Tibial nerve (tissue), 4 donors: ENCODE measurements around the gene BTBD8. TPM values are rescaled to one million over a fixed set of nuclear protein-coding genes. Genes with fewer than 3 reads are reported as not detected.

Experiments
- DNase-seq, 2 donors: peaks; one replicate each; pipeline ENCODE4 v3.0.0-alpha.2; 2019; ENCODE audit warnings: low spot score in 2 of 2
- H3K27ac ChIP-seq, 4 donors: fragments of 200-600 bp; sonication (generic) in 3 of 4; one replicate each; pipeline ENCODE4 v1.5.1; 2017 to 2019; ENCODE audit warnings: mild to moderate bottlenecking in 1 of 4
- H3K27me3 ChIP-seq, 2 donors: fragments of 200-600 bp; sonication (generic) in 1 of 2; one replicate each; pipeline versions ENCODE4 v1.5.1 to v1.6.0; 2017 to 2019
- H3K36me3 ChIP-seq, 3 donors: fragments of 200-600 bp; sonication (generic); one replicate each; pipeline ENCODE4 v1.5.1; 2018 to 2019
- H3K4me1 ChIP-seq, 4 donors: fragments of 200-600 bp; sonication (generic) in 3 of 4; one replicate each; pipeline ENCODE4 v1.5.1; 2017 to 2019
- H3K4me3 ChIP-seq, 4 donors: fragments of 200-600 bp; sonication (generic) in 3 of 4; one replicate each; pipeline ENCODE4 v1.5.1; 2017 to 2019; ENCODE audit warnings: mild to moderate bottlenecking in 1 of 4, moderate library complexity in 1 of 4
- H3K9me3 ChIP-seq, 4 donors: fragments of 200-600 bp; sonication (generic) in 3 of 4; one replicate each; pipeline ENCODE4 v1.5.1; 2017 to 2019
- EP300 ChIP-seq, 2 donors: sonication (generic); formaldehyde crosslinking; IDR thresholded peaks; one replicate each; pipeline ENCODE4 v1.6.1; 2017; ENCODE audit warnings: antibody characterized with exemption in 2 of 2, mild to moderate bottlenecking in 1 of 2
- POLR2A ChIP-seq, 2 donors: fragments of 450-650 bp; IDR thresholded peaks; one replicate each; pipeline ENCODE4 v1.6.1; 2017; ENCODE audit warnings: antibody characterized with exemption in 2 of 2, mild to moderate bottlenecking in 2 of 2, moderate library complexity in 2 of 2
- WGBS, 2 donors: methylation state at CpG; one replicate each; pipeline ENCODE4 v1.1.5; 2018; 5-methylcytosine and 5-hydroxymethylcytosine counted together
- total RNA-seq, 4 donors: library from RNA; depleted of rRNA; stranded (reverse); fragments of >200 nt; gene quantifications; one replicate each; pipeline ENCODE4 v1.1.0, GENCODE V29; 2016
- TF ChIP-seq, protein P1 (sequence below), 5 experiments: fragments of 200-600 bp in 3 of 5; fragments of 450-650 bp in 2 of 5; sonication (generic) in 3 of 5; IDR thresholded peaks; one replicate each; pipeline ENCODE4 v1.5.1; 2016 to 2019; ENCODE audit warnings: antibody characterized with exemption in 5 of 5, mild to moderate bottlenecking in 3 of 5, moderate library complexity in 2 of 5

Gene BTBD8
- total RNA-seq, 4 donors from 2014 or later = 7.8 to 19.0 (median 14.4) TPM

GRCh38 chr1:92169214-92170005 is 89.3 kb downstream of the BTBD8 start:
- Histone ChIP-seq H3K36me3 (peaks cover 0 to 53% (median 0%) of the 10 kb centered on the region in 3 donors), H3K4me1 (no peaks in the 10 kb centered on the region), H3K27me3 (no peaks in the 10 kb centered on the region), H3K4me3 (no peak overlapping the region), H3K27ac (no peak overlapping the region), H3K9me3 (no peaks in the 10 kb centered on the region)
- WGBS, 2 donors = 93 to 97% methylated on average over 2 of the region's 2 CpGs
- no peak for TF ChIP-seq EP300 (IDR thresholded peaks at IDR 0.05)
- TF ChIP-seq, protein P1, sequence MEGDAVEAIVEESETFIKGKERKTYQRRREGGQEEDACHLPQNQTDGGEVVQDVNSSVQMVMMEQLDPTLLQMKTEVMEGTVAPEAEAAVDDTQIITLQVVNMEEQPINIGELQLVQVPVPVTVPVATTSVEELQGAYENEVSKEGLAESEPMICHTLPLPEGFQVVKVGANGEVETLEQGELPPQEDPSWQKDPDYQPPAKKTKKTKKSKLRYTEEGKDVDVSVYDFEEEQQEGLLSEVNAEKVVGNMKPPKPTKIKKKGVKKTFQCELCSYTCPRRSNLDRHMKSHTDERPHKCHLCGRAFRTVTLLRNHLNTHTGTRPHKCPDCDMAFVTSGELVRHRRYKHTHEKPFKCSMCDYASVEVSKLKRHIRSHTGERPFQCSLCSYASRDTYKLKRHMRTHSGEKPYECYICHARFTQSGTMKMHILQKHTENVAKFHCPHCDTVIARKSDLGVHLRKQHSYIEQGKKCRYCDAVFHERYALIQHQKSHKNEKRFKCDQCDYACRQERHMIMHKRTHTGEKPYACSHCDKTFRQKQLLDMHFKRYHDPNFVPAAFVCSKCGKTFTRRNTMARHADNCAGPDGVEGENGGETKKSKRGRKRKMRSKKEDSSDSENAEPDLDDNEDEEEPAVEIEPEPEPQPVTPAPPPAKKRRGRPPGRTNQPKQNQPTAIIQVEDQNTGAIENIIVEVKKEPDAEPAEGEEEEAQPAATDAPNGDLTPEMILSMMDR (IDR thresholded peaks at IDR 0.05) = no peak
- TF ChIP-seq POLR2A (IDR thresholded peaks at IDR 0.05) = no peak
- no peak for DNase-seq

GRCh38 chr1:92184632-92185031 is 104.5 kb downstream of the BTBD8 start:
- 77 to 88% methylated on average over 1 of the region's 1 CpG for WGBS, 2 donors
- DNase-seq = no peak

GRCh38 chr1:92186081-92186480 is 105.9 kb downstream of the BTBD8 start:
- 94% methylated on average over 1 of the region's 1 CpG for WGBS, 2 donors
- Histone ChIP-seq H3K27me3 (no peaks in the 10 kb centered on the region), H3K4me3 (no peak overlapping the region), H3K4me1 (no peaks in the 10 kb centered on the region), H3K36me3 (peaks cover 0 to 16% (median 0%) of the 10 kb centered on the region in 3 donors), H3K27ac (no peak overlapping the region), H3K9me3 (no peaks in the 10 kb centered on the region)
- DNase-seq = no peak
- TF ChIP-seq POLR2A (IDR thresholded peaks at IDR 0.05) (no peak), EP300 (IDR thresholded peaks at IDR 0.05) (no peak)
- TF ChIP-seq, protein P1 (IDR thresholded peaks at IDR 0.05) = no peak

More at GRCh38 chr1:92184632-92185031, 104.5 kb downstream of the BTBD8 start:
- Histone ChIP-seq H3K9me3 (no peaks in the 10 kb centered on the region), H3K36me3 (peaks cover 0 to 28% (median 0%) of the 10 kb centered on the region in 3 donors), H3K4me1 (no peaks in the 10 kb centered on the region), H3K27me3 (no peaks in the 10 kb centered on the region), H3K27ac (no peak overlapping the region), H3K4me3 (no peak overlapping the region)
- TF ChIP-seq, protein P1 (IDR thresholded peaks at IDR 0.05) = no peak
- TF ChIP-seq POLR2A (IDR thresholded peaks at IDR 0.05) = no peak
- TF ChIP-seq EP300 (IDR thresholded peaks at IDR 0.05) = no peak

GRCh38 chr1:92188436-92189255 is 108.5 kb downstream of the BTBD8 start:
- WGBS, 2 donors = 79 to 81% methylated on average over 7 of the region's 7 CpGs
- no peak for DNase-seq
- H3K27ac ChIP-seq = no peak overlapping the region
- H3K4me1 ChIP-seq = no peaks in the 10 kb centered on the region
- TF ChIP-seq POLR2A (IDR thresholded peaks at IDR 0.05) = no peak
- TF ChIP-seq, protein P1 (IDR thresholded peaks at IDR 0.05) = no peak
- no peak for TF ChIP-seq EP300 (IDR thresholded peaks at IDR 0.05)
- H3K9me3 ChIP-seq = no peaks in the 10 kb centered on the region
- H3K27me3 ChIP-seq = no peaks in the 10 kb centered on the region
- peaks cover 0 to 7% (median 0%) of the 10 kb centered on the region in 3 donors for H3K36me3 ChIP-seq
- H3K4me3 ChIP-seq = no peak overlapping the region

DNA sequence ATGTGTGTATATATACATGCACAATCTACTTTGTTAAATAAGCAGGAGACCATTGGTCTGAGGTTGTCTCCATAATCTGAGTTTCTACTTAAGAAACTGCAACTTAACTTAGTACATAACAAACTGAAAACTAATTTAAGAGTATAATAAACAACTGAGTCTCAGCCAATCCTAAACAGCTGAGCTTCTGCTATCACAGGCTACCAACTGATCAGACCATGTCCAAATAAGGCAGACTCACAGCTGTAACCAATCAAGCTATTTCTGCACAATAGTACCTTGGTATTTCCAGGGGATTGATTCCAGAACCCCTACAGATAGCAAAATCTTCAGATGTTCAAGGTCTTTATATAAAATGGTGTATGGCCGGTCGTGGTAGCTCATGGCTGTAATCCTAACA is 111.6 kb downstream of the BTBD8 start:
- Histone ChIP-seq H3K27ac (no peak overlapping the region), H3K36me3 (no peaks in the 10 kb centered on the region), H3K27me3 (no peaks in the 10 kb centered on the region), H3K9me3 (peaks cover 0 to 5% (median 0%) of the 10 kb centered on the region in 4 donors), H3K4me3 (no peak overlapping the region), H3K4me1 (no peaks in the 10 kb centered on the region)
- no peak for TF ChIP-seq POLR2A (IDR thresholded peaks at IDR 0.05)
- TF ChIP-seq EP300 (IDR thresholded peaks at IDR 0.05) = no peak
- TF ChIP-seq, protein P1 (IDR thresholded peaks at IDR 0.05) = no peak
- DNase-seq = no peak
- 69 to 74% methylated on average over 2 of the region's 2 CpGs for WGBS, 2 donors
